GM12878 (cell line): ENCODE results near the gene HS3ST1. TPM values are rescaled to one million over a fixed set of nuclear protein-coding genes. Genes with fewer than 3 reads are reported as not detected.

Experiments used
- ATAC-seq: fragments of 200-7000 bp; cut with Tn5 transposase; 3 replicates; pipeline ENCODE4 v1.9.1; 2020; ENCODE audit warnings: mild to moderate bottlenecking, moderate library complexity
- BruUV-seq: library from RNA; stranded (reverse); fragments of 400-500 nt; replicated peaks from 2 replicates; lab custom pipeline; 2021; lab: Mats Ljungman, UMichigan
- CTCF ChIA-PET: fragments of 300-600 bp; sonication (Branson Sonifier 250); formaldehyde crosslinking; extraction: SDS; loops from one replicate; lab custom pipeline; 2021; ENCODE audit warnings: inconsistent platforms; lab: Yijun Ruan, JAX
- POLR2A ChIA-PET: fragments of 350-600 bp; formaldehyde crosslinking; extraction: SDS; loops from one replicate; lab custom pipeline; 2021; ENCODE audit warnings: inconsistent platforms; lab: Charles Lee
- RAD21 ChIA-PET: fragments of 300-600 bp; sonication (Branson Sonifier 250); formaldehyde crosslinking; loops from one replicate; lab custom pipeline; 2023; ENCODE audit warnings: antibody characterized with exemption; ENCODE audit not compliant: unreplicated experiment; lab: Charles Lee
- SMC1A ChIA-PET: fragments of 300-600 bp; sonication (Branson Sonifier 250); formaldehyde crosslinking; loops from one replicate; lab custom pipeline; 2023; ENCODE audit not compliant: unreplicated experiment, uncharacterized antibody; lab: Charles Lee
- DNase-seq: peaks from one replicate; pipeline ENCODE4 v3.0.0-alpha.2; 2011; ENCODE audit warnings: low read depth, low spot score
- FAIRE-seq: peaks from 3 replicates; lab custom pipeline; 2011; peaks lifted over from hg19 to GRCh38; lab: Jason Lieb, UNC
- H2AFZ ChIP-seq: 2 replicates; pipeline ENCODE4 v1.6.0; 2011; ENCODE audit warnings: low read depth, low read length, control low read depth; ENCODE audit not compliant: control insufficient read depth
- H3K27ac ChIP-seq: 2 replicates; pipeline ENCODE4 v1.5.1; 2011; ENCODE audit warnings: control low read depth; ENCODE audit not compliant: control insufficient read depth, insufficient read depth
- H3K27me3 ChIP-seq, 2 experiments: replicated peaks in 1 of 2; 2 replicates each; pipeline versions ENCODE4 v1.6.0 to v1.6.1; 2011; ENCODE audit warnings: low read length in 1 of 2; ENCODE audit not compliant: control insufficient read depth in 2 of 2, insufficient read depth in 2 of 2
- H3K36me3 ChIP-seq, 2 experiments: 2 replicates each; pipeline ENCODE4 v1.5.1; 2011; ENCODE audit warnings: low read length in 1 of 2; ENCODE audit not compliant: control insufficient read depth in 2 of 2, insufficient read depth in 2 of 2
- H3K4me1 ChIP-seq: 2 replicates; pipeline ENCODE4 v1.6.1; 2011; ENCODE audit warnings: mild to moderate bottlenecking, low read length, moderate library complexity, mixed read lengths; ENCODE audit not compliant: control insufficient read depth, insufficient read depth
- H3K4me2 ChIP-seq: 2 replicates; pipeline ENCODE4 v1.6.0; 2011; ENCODE audit warnings: control low read depth; ENCODE audit not compliant: control insufficient read depth, insufficient read depth
- H3K4me3 ChIP-seq: fragments of 200-600 bp; sonication (generic); 2 replicates; pipeline ENCODE4 v1.5.1; 2016
- H3K79me2 ChIP-seq: 2 replicates; pipeline ENCODE4 v1.6.0; 2011; ENCODE audit warnings: low read length; ENCODE audit not compliant: control insufficient read depth, insufficient read depth
- H3K9ac ChIP-seq: 2 replicates; pipeline ENCODE4 v1.8.0; 2011; ENCODE audit warnings: low read length, control low read depth, mixed read lengths; ENCODE audit not compliant: control insufficient read depth, insufficient read depth
- H3K9me3 ChIP-seq: replicated peaks from 3 replicates; pipeline ENCODE4 v1.5.1; 2011; ENCODE audit warnings: mild to moderate bottlenecking, low read length; ENCODE audit not compliant: control insufficient read depth, insufficient read depth
- H4K20me1 ChIP-seq: 2 replicates; pipeline ENCODE4 v1.6.0; 2011; ENCODE audit not compliant: control insufficient read depth, insufficient read depth
- ASH2L ChIP-seq: fragments of 300-600, 200-600 bp; sonication (generic); IDR thresholded peaks from 2 replicates; pipeline ENCODE4 v1.6.1; 2017; ENCODE audit warnings: low read depth, mild to moderate bottlenecking, borderline replicate concordance
- CBFB ChIP-seq: IDR thresholded peaks from 2 replicates; pipeline ENCODE4 v1.6.1; 2016; ENCODE audit warnings: antibody characterized with exemption, low read depth
- ESRRA ChIP-seq: IDR thresholded peaks from 2 replicates; pipeline ENCODE4 v1.6.1; 2012; ENCODE audit warnings: mild to moderate bottlenecking, low read length, improper control_type of control experiment
- HDAC6 ChIP-seq: fragments of 200-600 bp; sonication (generic); IDR thresholded peaks from one replicate; pipeline ENCODE4 v1.8.0; 2017; ENCODE audit warnings: antibody characterized with exemption; ENCODE audit not compliant: unreplicated experiment
- IKZF1 ChIP-seq: fragments of 450-650 bp; conservative IDR thresholded peaks from 2 replicates; pipeline ENCODE4 v1.6.1; 2017; ENCODE audit warnings: antibody characterized with exemption, mild to moderate bottlenecking
- MEF2A ChIP-seq: IDR thresholded peaks from 2 replicates; pipeline ENCODE4 v1.6.1; 2011; ENCODE audit warnings: low read depth, mild to moderate bottlenecking, low read length, moderate library complexity; ENCODE audit not compliant: insufficient read depth
- SMAD5 ChIP-seq: IDR thresholded peaks from 2 replicates; pipeline ENCODE4 v1.6.1; 2016; ENCODE audit warnings: antibody characterized with exemption, low read depth
- SMARCA5 ChIP-seq: fragments of 450-650 bp; IDR thresholded peaks from 2 replicates; pipeline ENCODE4 v1.6.1; 2017; ENCODE audit warnings: mild to moderate bottlenecking
- STAT3 ChIP-seq: IDR thresholded peaks from 2 replicates; pipeline ENCODE4 v1.6.1; 2011; ENCODE audit warnings: low read depth, low read length, improper control_type of control experiment
- SUZ12 ChIP-seq: fragments of 200-600 bp; sonication (generic); IDR thresholded peaks from one replicate; pipeline ENCODE4 v1.6.1; 2018; ENCODE audit warnings: antibody characterized with exemption, mild to moderate bottlenecking; ENCODE audit not compliant: unreplicated experiment
- ZBED1 ChIP-seq: IDR thresholded peaks from 2 replicates; pipeline ENCODE4 v1.6.1; 2016; ENCODE audit warnings: borderline replicate concordance
- whole genome bisulfite sequencing: methylation state at CpG from one replicate; pipeline ENCODE4 v1.1.6; 2016; ENCODE audit warnings: low lambda C conversion rate; ENCODE audit not compliant: insufficient replicate concordance, insufficient coverage; ENCODE audit errors: missing lambda C conversion rate; 5-methylcytosine and 5-hydroxymethylcytosine counted together
- in situ Hi-C: fragments of 300-500 bp; cut with MboI; formaldehyde crosslinking; loops from 9 replicates; pipeline ENCODE4 v1.14.3; 2018; ENCODE audit warnings: mixed read lengths
- intact Hi-C: fragments of 100-400 bp; cut with micrococcal nuclease; formaldehyde crosslinking; loops from one replicate; pipeline ENCODE4 v1.14.2; 2022; ENCODE audit not compliant: unreplicated experiment
- polyA plus RNA-seq, 11 experiments: library from polyadenylated mRNA; depleted of rRNA in 4 of 11; unstranded in 6 of 11; stranded (reverse) in 5 of 11; fragments of >200 nt; fragmentation: Nextera tagmentation in 4 of 11; fragmentation: Illumina TruSeq in 1 of 11; extraction: Ambion mirVana in 4 of 11; extraction: Trizol in 1 of 11; gene quantifications; 1 replicate in 1 of 11; 2 replicates in 10 of 11; pipeline versions ENCODE4 v1.2.1 to v1.2.3, GENCODE V29; 2011 to 2016; ENCODE audit warnings: inconsistent platforms in 2 of 11, missing spikeins in 2 of 11, low read depth in 1 of 11
- total RNA-seq, 4 experiments: library from RNA; depleted of rRNA in 3 of 4; stranded (reverse); fragments of >200 nt in 3 of 4; fragmentation: Illumina TruSeq in 1 of 4; extraction: Trizol in 1 of 4; gene quantifications; 2 replicates each; pipeline versions ENCODE4 v1.2.1 to v1.2.3, GENCODE V29; 2013 to 2021
- TF ChIP-seq, protein P1 (sequence below): IDR thresholded peaks from 2 replicates; pipeline ENCODE4 v1.6.1; 2012; ENCODE audit warnings: low read depth, low read length, improper control_type of control experiment

Gene HS3ST1
- total and polyA plus RNA-seq, 10 of the 15 experiments (the other 5 are each of a cell fraction or from before 2014, with no cell fraction given): 0.03 to 0.65 (median 0.13) TPM

DNA sequence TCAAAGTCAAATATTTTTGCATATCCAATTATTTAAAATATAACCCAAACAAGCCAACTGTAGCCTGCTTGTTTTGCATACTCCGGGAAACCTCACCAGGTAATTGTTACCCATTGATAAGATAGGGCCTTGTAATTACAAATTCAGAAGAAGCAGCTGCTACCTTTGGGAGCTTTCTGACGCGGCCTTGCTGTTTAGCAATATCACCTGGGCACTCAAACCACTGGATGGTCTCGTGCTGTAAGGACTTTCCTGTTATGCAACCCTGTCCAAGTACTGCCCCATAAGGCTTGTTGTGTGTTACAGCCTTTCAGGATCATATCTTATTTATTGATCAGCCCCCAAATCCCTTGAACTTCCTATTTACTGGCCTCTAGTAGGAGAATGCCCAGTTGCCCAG, 52.1 kb downstream of the HS3ST1 start:
- no TSS peak for BruUV-seq
- no peak overlapping the region for H3K4me2 ChIP-seq
- H4K20me1 ChIP-seq: no peaks in the 10 kb centered on the region
- ATAC-seq: no peak
- no peak overlapping the region for H3K9ac ChIP-seq
- DNase-seq: no peak
- no peaks in the 10 kb centered on the region for H3K9me3 ChIP-seq
- H3K79me2 ChIP-seq: no peaks in the 10 kb centered on the region
- H3K36me3 ChIP-seq: no peaks in the 10 kb centered on the region; a peak in 1 of 4 replicates
- no peak for FAIRE-seq
- H3K27me3 ChIP-seq: no peaks in the 10 kb centered on the region
- SMC1A ChIA-PET: no interaction called here
- in situ Hi-C loops: no loop called here
- CTCF ChIA-PET: no interaction called here
- RAD21 ChIA-PET: no interaction called here
- H3K4me3 ChIP-seq: no peak overlapping the region
- H2AFZ ChIP-seq: no peak overlapping the region
- intact Hi-C loops: no loop called here
- POLR2A ChIA-PET: no interaction called here
- WGBS: 45% methylated on average over 4 of the region's 4 CpGs
- no peaks in the 10 kb centered on the region for H3K4me1 ChIP-seq
- TF ChIP-seq SUZ12: no peak
- no peak for TF ChIP-seq IKZF1
- TF ChIP-seq ESRRA: no peak
- TF ChIP-seq SMAD5: no peak
- H3K27ac ChIP-seq: no peak overlapping the region

DNA sequence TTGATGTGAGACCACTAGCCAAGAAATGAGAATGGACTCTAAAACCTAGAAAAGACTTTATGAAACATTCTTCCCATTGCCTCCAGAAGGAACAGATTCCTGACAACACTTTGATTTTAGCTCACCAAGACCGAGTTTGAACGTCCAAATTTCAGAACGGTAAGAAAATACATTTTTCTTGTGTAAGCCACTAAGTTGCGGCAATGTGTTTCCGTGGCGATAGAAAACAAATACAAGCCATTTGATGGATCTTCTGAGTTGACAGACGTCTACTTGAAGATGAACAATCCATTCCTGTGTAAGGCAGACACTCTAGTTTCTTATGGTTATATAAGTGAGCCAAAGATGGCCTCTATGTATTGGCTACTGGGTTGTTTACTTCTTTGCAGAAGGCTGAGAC, 52.5 kb downstream of the HS3ST1 start:
- H3K27me3 ChIP-seq: no peaks in the 10 kb centered on the region
- FAIRE-seq (no peak), ATAC-seq (no peak), DNase-seq (no peak)
- H2AFZ ChIP-seq: no peak overlapping the region
- ChIA-PET POLR2A (no interaction called here), CTCF (no interaction called here), SMC1A (no interaction called here), RAD21 (no interaction called here)
- no peak overlapping the region for H3K4me2 ChIP-seq
- H3K79me2 ChIP-seq: no peaks in the 10 kb centered on the region
- TF ChIP-seq HDAC6 (no peak), STAT3 (no peak), SMARCA5 (no peak), MEF2A (no peak), CBFB (no peak), ASH2L (no peak), ZBED1 (no peak)
- TF ChIP-seq, protein P1, sequence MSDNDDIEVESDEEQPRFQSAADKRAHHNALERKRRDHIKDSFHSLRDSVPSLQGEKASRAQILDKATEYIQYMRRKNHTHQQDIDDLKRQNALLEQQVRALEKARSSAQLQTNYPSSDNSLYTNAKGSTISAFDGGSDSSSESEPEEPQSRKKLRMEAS: no peak
- no peak overlapping the region for H3K4me3 ChIP-seq
- intact Hi-C loops: no loop called here
- in situ Hi-C loops: no loop called here
- H3K9me3 ChIP-seq: no peaks in the 10 kb centered on the region
- no peak overlapping the region for H3K27ac ChIP-seq
- H4K20me1 ChIP-seq: no peaks in the 10 kb centered on the region
- no peak overlapping the region for H3K9ac ChIP-seq
- H3K36me3 ChIP-seq: no peaks in the 10 kb centered on the region; a peak in 1 of 4 replicates
- no peaks in the 10 kb centered on the region for H3K4me1 ChIP-seq
- 49% methylated on average over 7 of the region's 7 CpGs for WGBS
- no TSS peak for BruUV-seq
